Measurements from ENCODE around the gene STK17B.
A peak's percentile ranks its signal among the peaks of the same experiment; 100 is the strongest.

GRCh38 chr2:196171248-196171871 lies at the start of gene STK17B:
- TF ChIP-seq CTCF (conservative IDR thresholded peaks at IDR 0.05; ENCODE audit: low read length) (0 out of 2 replicates have a peak, but pooled peaks have one; percentile 14), EZH2phosphoT487 (IDR thresholded peaks at IDR 0.05; ENCODE audit: borderline replicate concordance) (no peak)
